Ovary (tissue), 9 donors: ENCODE results near the gene SAMHD1. TPM values are rescaled to one million over a fixed set of nuclear protein-coding genes. Genes with fewer than 3 reads are reported as not detected.

ENCODE experiments used
- DNase-seq, 5 donors: peaks; one replicate each; pipeline ENCODE4 v3.0.0-alpha.2; 2019 to 2020
- H3K27ac ChIP-seq, 2 donors: fragments of 200-600 bp; one replicate each; pipeline versions ENCODE4 v1.5.1 to v1.8.0; 2019 to 2022
- H3K27me3 ChIP-seq: fragments of 200-600 bp; one replicate; pipeline ENCODE4 v1.8.0; 2022
- H3K36me3 ChIP-seq: fragments of 200-600 bp; sonication (generic); one replicate; pipeline ENCODE4 v1.5.1; 2019
- H3K4me1 ChIP-seq: one replicate; pipeline ENCODE4 v1.8.1; 2013; ENCODE audit warnings: mild to moderate bottlenecking, moderate library complexity; ENCODE audit not compliant: insufficient read depth
- H3K4me3 ChIP-seq: fragments of 200-600 bp; sonication (generic); one replicate; pipeline ENCODE4 v1.5.1; 2017
- H3K9me3 ChIP-seq, 2 donors: fragments of 200-600 bp in 1 of 2; sonication (generic) in 1 of 2; one replicate each; pipeline versions ENCODE4 v1.5.1 to v1.8.1; 2013 to 2019; ENCODE audit warnings: mild to moderate bottlenecking in 1 of 2, moderate library complexity in 1 of 2
- EP300 ChIP-seq: sonication (generic); formaldehyde crosslinking; IDR thresholded peaks from one replicate; pipeline ENCODE4 v1.6.1; 2017; ENCODE audit warnings: antibody characterized with exemption
- POLR2A ChIP-seq: fragments of 450-650 bp; IDR thresholded peaks from one replicate; pipeline ENCODE4 v1.6.1; 2017; ENCODE audit warnings: antibody characterized with exemption, mild to moderate bottlenecking, moderate library complexity
- WGBS, 3 donors: extraction: QIAGEN DNeasy Blood & Tissue Kit in 1 of 3; methylation state at CpG; one replicate each; pipeline versions ENCODE4 v1.1.5 to v1.1.7; 2013 to 2017; 5-methylcytosine and 5-hydroxymethylcytosine counted together
- intact Hi-C, 4 donors: fragments of 100-400 bp; cut with DNase I; formaldehyde crosslinking; loops; one replicate each; pipeline versions ENCODE4 v1.11.0 to v1.15.1; 2022 to 2023
- polyA plus RNA-seq, 2 donors: library from polyadenylated mRNA; stranded (reverse); fragments of 200-250 nt in 1 of 2; fragments of 350-450 nt in 1 of 2; fragmentation: Illumina TruSeq in 1 of 2; extraction: RNeasy Lipid Tissue Mini Kit (QIAGEN cat#74804) in 1 of 2; gene quantifications; one replicate each; pipeline ENCODE4 v1.2.3, GENCODE V29; 2013 to 2014
- total RNA-seq, 7 donors: library from RNA; depleted of rRNA in 2 of 7; stranded (reverse); fragments of >200 nt in 2 of 7; fragmentation: NEBNext Ultra II Directional in 3 of 7; extraction: Animal tissue kit (Norgen Biotek cat#: 25700) in 3 of 7; gene quantifications; one replicate each; pipeline versions ENCODE4 v1.1.0 to v1.2.4, GENCODE V29; 2016 to 2023
- TF ChIP-seq, protein P1 (sequence below), 3 donors: fragments of 450-650 bp in 2 of 3; fragments of 200-600 bp in 1 of 3; IDR thresholded peaks; one replicate each; pipeline versions ENCODE4 v1.5.1 to v1.8.0; 2016 to 2022; ENCODE audit warnings: antibody characterized with exemption in 3 of 3, mild to moderate bottlenecking in 1 of 3
- donor health status: DM: no; HTN: no; CAD: no; lungs with moderate emphysema.
- donor health status: DM: no; HTN: no; CAD: no.
- donor health status: Bipolar disorder and iron deficiency.
- donor health status: DM: yes; HTN: yes; CAD: no.
- donor health status: DM: no; HTN: no; CAD: no.
- donor health status: DM: yes; HTN: yes; CAD: no.

Gene SAMHD1
- total and polyA plus RNA-seq, 9 donors = 25.4 to 184 (median 103) TPM

DNA sequence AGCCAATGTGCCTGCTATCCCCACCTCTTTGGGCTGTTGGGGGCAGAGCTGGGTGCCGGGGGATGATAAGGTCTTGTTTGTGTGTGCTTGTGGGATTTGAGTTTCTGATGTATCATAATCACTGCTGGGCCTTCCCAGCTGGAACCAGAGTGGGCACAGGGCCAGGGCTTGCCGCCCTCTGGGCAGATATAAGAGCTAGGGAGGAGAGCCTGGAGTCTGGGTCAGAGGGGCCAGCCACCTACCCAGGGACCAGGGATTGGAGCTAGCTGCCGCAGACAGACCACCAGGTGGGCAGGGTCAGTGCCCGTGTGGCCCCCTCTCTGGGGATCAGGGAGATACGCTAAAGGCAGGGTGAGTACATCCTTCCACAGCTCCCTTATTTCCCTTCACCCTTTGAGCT is 78.7 kb downstream of the SAMHD1 start:
- intact Hi-C loops = no loop called here
- Histone ChIP-seq H3K9me3 (no peaks in the 10 kb centered on the region), H3K4me3 (no peak overlapping the region), H3K36me3 (no peaks in the 10 kb centered on the region), H3K27me3 (no peaks in the 10 kb centered on the region), H3K4me1 (no peaks in the 10 kb centered on the region), H3K27ac (no peak overlapping the region)
- WGBS, 3 donors = 20 to 35% (median 29%) methylated on average over 5 of the region's 5 CpGs
- TF ChIP-seq, protein P1, sequence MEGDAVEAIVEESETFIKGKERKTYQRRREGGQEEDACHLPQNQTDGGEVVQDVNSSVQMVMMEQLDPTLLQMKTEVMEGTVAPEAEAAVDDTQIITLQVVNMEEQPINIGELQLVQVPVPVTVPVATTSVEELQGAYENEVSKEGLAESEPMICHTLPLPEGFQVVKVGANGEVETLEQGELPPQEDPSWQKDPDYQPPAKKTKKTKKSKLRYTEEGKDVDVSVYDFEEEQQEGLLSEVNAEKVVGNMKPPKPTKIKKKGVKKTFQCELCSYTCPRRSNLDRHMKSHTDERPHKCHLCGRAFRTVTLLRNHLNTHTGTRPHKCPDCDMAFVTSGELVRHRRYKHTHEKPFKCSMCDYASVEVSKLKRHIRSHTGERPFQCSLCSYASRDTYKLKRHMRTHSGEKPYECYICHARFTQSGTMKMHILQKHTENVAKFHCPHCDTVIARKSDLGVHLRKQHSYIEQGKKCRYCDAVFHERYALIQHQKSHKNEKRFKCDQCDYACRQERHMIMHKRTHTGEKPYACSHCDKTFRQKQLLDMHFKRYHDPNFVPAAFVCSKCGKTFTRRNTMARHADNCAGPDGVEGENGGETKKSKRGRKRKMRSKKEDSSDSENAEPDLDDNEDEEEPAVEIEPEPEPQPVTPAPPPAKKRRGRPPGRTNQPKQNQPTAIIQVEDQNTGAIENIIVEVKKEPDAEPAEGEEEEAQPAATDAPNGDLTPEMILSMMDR (IDR thresholded peaks at IDR 0.05) = no peak
- TF ChIP-seq EP300 (no peak), POLR2A (no peak)
- peak in 2 of 5 donors; percentile 36 to 69 for DNase-seq

DNA sequence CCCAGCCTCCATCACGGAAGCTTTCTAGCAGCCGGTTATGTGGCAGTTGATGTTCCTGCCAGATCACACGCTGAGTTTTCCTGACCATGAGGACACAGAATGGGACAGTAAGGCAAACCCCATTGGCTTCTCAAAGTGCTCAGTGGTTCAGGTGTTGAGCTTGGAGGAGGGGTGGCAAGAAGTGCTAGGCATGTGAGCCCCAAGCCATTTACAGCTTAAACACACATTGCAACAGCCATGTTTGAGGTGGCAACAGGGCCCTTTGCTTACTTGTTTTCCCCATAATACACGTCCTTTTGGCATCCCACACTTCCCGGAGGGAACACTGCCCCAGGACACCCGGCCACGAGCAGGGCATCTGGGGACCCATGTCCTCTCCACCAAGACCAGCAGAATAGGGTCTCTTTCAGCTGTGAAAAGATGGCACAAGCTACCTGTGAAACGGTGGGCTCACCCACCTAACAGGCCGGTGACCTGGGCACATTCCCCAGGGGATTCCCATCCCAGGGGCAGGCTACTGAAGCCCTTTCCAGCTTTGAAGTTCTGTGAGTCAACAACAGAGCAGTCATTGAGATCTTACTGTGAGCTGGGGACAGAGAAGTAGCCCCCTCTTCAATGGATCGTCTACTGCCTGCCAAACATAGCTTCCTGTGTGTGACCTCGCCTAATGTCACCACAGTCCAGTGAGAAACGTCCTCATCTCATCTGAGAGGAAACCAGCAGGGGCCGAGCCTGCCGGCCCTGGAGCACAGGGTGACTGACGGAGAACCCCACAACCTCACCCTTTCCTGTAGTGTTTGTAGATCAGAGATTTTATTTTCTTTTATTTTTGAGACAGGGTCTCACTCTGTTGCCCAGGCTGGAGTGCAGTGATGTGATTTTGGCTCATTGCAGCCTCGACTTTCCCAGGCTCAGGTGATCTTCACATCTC is 79.6 kb downstream of the SAMHD1 start:
- Histone ChIP-seq H3K4me3 (no peak overlapping the region), H3K4me1 (no peaks in the 10 kb centered on the region), H3K27ac (no peak overlapping the region), H3K9me3 (no peaks in the 10 kb centered on the region), H3K36me3 (no peaks in the 10 kb centered on the region), H3K27me3 (no peaks in the 10 kb centered on the region)
- intact Hi-C loops = no loop called here
- peak in 1 of 5 donors; percentile 7 for DNase-seq
- 72 to 76% (median 76%) methylated on average over 16 of the region's 16 CpGs for WGBS, 3 donors
- TF ChIP-seq POLR2A (no peak), EP300 (no peak)
- TF ChIP-seq, protein P1 (IDR thresholded peaks at IDR 0.05) = no peak

DNA sequence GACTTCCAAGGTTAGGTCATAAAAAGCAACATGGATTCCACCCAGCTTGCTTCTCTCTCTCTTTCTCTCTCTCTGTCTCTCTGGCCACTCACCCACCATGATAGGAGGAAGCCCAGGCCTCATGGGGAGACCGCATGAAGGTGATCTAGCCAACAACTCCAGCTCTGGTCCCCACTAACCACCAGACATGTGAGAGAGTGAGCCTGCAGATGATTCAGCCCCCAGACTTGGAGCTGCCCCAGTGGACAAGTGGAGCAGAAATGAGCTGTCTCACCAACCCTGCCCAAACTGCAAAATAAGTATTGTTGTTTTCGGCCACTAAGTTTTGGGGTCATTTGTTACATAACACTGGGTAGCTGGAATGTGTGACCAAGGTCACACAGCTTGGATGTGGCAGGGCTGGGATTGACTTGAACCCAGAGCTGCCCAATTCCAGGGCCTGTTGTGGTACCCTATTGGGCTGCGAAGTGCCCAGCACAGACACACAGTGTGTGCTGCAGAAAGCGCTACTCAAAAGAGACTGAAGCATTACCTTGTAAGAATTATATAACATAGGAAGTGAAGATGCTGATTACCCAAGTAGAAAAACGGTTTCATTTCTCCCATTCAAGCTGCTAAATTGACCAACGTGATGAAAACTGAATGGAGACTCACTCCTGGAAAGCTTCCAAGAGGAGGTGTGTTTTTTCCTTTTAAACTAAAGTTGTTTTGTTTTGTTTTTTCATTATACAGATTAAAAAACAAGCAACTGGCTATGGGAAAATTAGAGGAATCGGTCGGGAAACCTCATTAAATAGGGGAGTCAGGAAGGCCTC is 84.6 kb downstream of the SAMHD1 start:
- Histone ChIP-seq H3K27me3 (no peaks in the 10 kb centered on the region), H3K27ac (peak overlapping the region in 1 of 2 donors; percentile 3), H3K36me3 (no peaks in the 10 kb centered on the region), H3K9me3 (no peaks in the 10 kb centered on the region), H3K4me3 (no peak overlapping the region), H3K4me1 (peaks cover 3% of the 10 kb centered on the region)
- intact Hi-C loops = loop anchor here in 3 of 4 donors (10.0 kb wide), 4 partner anchors 52 to 662 kb away; partner anchors contain the start of gene DSN1 (in 2 of the 3)
- TF ChIP-seq, protein P1 (IDR thresholded peaks at IDR 0.05) = no peak
- no peak for TF ChIP-seq EP300
- no peak for TF ChIP-seq POLR2A
- DNase-seq = no peak
- 63 to 67% (median 65%) methylated on average over 8 of the region's 8 CpGs for WGBS, 3 donors

DNA sequence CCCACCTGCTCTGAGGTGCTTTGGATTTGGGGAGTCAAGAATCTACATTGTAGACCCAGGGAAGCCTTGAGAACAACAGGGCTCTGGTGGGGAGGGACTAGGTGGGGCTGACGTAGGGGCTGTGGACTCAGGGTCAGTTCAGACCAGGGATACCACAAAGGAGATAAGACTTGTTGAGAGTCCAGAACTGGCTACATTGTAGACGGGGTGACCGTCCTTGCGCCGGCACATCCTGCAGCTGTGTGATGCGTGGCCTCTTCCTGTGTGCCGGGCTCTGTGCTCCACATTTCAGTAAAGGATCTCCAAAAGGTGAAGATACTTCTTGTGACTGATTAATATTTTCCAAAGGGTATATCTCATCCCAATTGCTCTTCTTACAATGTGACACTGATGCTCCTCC is 85.3 kb downstream of the SAMHD1 start:
- peaks cover 5% of the 10 kb centered on the region for H3K4me1 ChIP-seq
- 91 to 96% (median 93%) methylated on average over 7 of the region's 7 CpGs for WGBS, 3 donors
- intact Hi-C loops = loop anchor here in 3 of 4 donors (10.0 kb wide), 4 partner anchors 51 to 661 kb away; partner anchors contain the start of gene DSN1 (in 2 of the 3)
- no peaks in the 10 kb centered on the region for H3K27me3 ChIP-seq
- no peak overlapping the region for H3K4me3 ChIP-seq
- H3K27ac ChIP-seq = no peak overlapping the region
- DNase-seq = no peak
- TF ChIP-seq, protein P1 (IDR thresholded peaks at IDR 0.05) = no peak
- no peak for TF ChIP-seq POLR2A
- TF ChIP-seq EP300 = no peak
- H3K9me3 ChIP-seq = no peaks in the 10 kb centered on the region
- no peaks in the 10 kb centered on the region for H3K36me3 ChIP-seq
